GM18951 (cell line): Measurements from ENCODE around the gene PYHIN1.
A peak's percentile ranks its signal among the peaks of the same experiment; 100 is the strongest.

Source experiments
- POLR2A ChIP-seq: IDR thresholded peaks from 4 replicates; pipeline ENCODE4 v1.6.1; 2011; ENCODE audit warnings: mild to moderate bottlenecking; ENCODE audit not compliant: insufficient read length, insufficient read depth; ENCODE audit errors: extremely low read depth
- in situ Hi-C: fragments of 300-500 bp; cut with MboI; formaldehyde crosslinking; loops from one replicate; pipeline ENCODE4 v1.12.0; 2022; ENCODE audit warnings: low sequenced_read_pairs, mixed read lengths, inconsistent platforms; ENCODE audit not compliant: unreplicated experiment

Gene PYHIN1

GRCh38 chr1:159011751-159012150 is 80.4 kb downstream of the PYHIN1 start:
- in situ Hi-C loops = no loop called here
- no peak for TF ChIP-seq POLR2A

GRCh38 chr1:159012495-159012894 is 81.1 kb downstream of the PYHIN1 start:
- peak; percentile 40 for TF ChIP-seq POLR2A
- in situ Hi-C loops = no loop called here

GRCh38 chr1:159014003-159014571 is 82.7 kb downstream of the PYHIN1 start:
- no peak for TF ChIP-seq POLR2A

GRCh38 chr1:159014851-159015250 is 83.5 kb downstream of the PYHIN1 start:
- in situ Hi-C loops = no loop called here
- no peak for TF ChIP-seq POLR2A

More at GRCh38 chr1:159014003-159014571, 82.7 kb downstream of the PYHIN1 start:
- in situ Hi-C loops = no loop called here

- in situ Hi-C loops = no loop called here
- TF ChIP-seq POLR2A = peak; percentile 48
Measured at GRCh38 chr1:159015440-159015909, 84.1 kb downstream of the PYHIN1 start.

GRCh38 chr1:159023723-159024122 is 92.4 kb downstream of the PYHIN1 start:
- in situ Hi-C loops = no loop called here
- no peak for TF ChIP-seq POLR2A

- in situ Hi-C loops = no loop called here
- TF ChIP-seq POLR2A = no peak
Measured at GRCh38 chr1:159025043-159025442, 93.7 kb downstream of the PYHIN1 start.
